Measurements from ENCODE around the gene SCN11A. TPM values are rescaled to one million over a fixed set of nuclear protein-coding genes. Genes with fewer than 3 reads are reported as not detected.

SCN11A gene
- total and polyA plus RNA-seq, 2 of the 13 experiments (the other 11 are each of a cell fraction or from before 2014, with no cell fraction given): 0.02 to 0.11 TPM

DNA sequence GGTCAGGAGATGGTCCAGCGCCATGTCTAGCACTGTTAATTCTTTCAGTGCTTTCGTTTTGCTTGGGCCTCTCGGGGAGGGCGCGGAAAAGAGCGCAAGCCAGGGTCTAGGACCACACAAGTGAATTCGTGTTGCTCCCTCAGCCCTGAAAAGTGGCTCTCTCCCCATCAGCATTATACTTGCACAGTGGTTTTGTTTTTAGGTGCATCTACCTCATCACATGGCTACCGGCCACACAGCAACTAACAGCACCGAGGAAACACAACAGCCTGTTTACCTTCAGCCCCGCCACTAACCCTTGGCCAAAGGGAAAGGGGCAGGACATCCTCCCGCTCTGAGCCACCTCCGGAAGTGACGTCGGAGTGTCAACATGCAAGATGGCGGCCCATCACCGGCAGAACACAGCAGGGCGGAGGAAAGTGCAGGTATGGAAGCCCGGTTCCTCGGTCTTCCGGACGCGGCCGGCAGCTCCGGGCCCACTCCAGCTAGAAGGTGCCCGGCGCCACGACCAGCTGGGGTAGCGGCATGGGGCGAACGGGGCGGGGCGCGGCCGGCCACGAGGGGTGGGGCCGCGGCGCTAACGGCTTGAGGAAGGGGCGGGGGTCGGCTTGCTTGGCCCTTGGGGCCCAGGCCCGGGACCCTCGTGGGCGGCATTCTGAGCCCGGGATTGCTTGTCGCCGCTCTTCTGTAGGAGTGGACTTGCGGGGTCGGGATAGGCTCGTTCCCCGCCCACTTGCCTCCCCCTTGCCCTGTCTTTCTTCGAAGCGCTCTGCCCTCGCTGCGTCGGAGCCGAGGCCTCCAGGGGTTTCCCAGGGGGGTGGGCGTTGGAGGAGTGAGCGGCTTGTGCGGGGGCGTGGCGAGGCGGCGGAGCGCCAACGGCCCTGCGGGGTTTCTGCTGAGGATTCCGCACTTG is at the start of gene SCN11A, which contains the start of gene WDR48 (continued):
- TF ChIP-seq, protein P1, sequence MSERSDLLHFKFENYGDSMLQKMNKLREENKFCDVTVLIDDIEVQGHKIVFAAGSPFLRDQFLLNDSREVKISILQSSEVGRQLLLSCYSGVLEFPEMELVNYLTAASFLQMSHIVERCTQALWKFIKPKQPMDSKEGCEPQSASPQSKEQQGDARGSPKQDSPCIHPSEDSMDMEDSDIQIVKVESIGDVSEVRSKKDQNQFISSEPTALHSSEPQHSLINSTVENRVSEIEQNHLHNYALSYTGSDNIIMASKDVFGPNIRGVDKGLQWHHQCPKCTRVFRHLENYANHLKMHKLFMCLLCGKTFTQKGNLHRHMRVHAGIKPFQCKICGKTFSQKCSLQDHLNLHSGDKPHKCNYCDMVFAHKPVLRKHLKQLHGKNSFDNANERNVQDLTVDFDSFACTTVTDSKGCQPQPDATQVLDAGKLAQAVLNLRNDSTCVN (CRISPR knock-in tag; IDR thresholded peaks at IDR 0.05; ENCODE audit: borderline replicate concordance): no peak; the same call in 1 of the 2 replicates
- TF ChIP-seq MBNL3 (CRISPR knock-in tag; conservative IDR thresholded peaks at IDR 0.05): no peak
- peak; percentile 91 for TF ChIP-seq ZC3H13 (CRISPR knock-in tag; IDR thresholded peaks at IDR 0.05)
- TF ChIP-seq RARA (CRISPR knock-in tag; IDR thresholded peaks at IDR 0.05): peak; percentile 64
- TF ChIP-seq RNF2 (conservative IDR thresholded peaks at IDR 0.05; ENCODE audit: low read depth): 0 out of 2 replicates have a peak, but pooled peaks have one; percentile 49
- TF ChIP-seq, protein P2, sequence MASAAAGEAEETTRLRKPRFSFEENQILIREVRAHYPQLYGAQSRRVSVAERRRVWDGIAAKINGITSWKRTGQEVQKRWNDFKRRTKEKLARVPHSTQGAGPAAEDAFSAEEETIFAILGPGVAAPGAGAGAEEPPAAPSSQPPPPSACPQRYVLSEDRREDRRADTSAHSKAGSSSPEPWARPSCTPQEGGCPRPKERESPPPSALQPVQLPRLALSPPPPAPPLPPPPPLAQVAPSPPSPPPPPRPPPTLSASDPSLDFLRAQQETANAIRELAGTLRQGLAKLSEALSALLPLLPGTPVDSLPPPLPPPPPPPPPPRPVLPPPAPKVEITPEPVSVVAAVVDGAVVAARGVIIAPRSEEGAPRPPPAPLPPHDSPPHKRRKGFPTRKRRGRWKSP (CRISPR knock-in tag; IDR thresholded peaks at IDR 0.05): peak; percentile 80
- TF ChIP-seq ZFP36L1 (CRISPR knock-in tag; IDR thresholded peaks at IDR 0.05): peak; percentile 80; the same call in 1 of the 2 replicates
- TF ChIP-seq ZFY (CRISPR knock-in tag; IDR thresholded peaks at IDR 0.05): peak; percentile 94
- no peak for TF ChIP-seq ZNF34 (CRISPR knock-in tag; IDR thresholded peaks at IDR 0.05; ENCODE audit: borderline replicate concordance)
- TF ChIP-seq GABPB1 (CRISPR knock-in tag; IDR thresholded peaks at IDR 0.05): peak; percentile 99
- TF ChIP-seq TEAD3 (CRISPR knock-in tag; optimal IDR thresholded peaks at IDR 0.05; ENCODE audit: borderline replicate concordance): peak; percentile 34
- peak; percentile 81 for TF ChIP-seq ZFP90 (CRISPR knock-in tag; IDR thresholded peaks at IDR 0.05; ENCODE audit: borderline replicate concordance)
- no peak for TF ChIP-seq ZNF850 (CRISPR knock-in tag; conservative IDR thresholded peaks at IDR 0.05)
- TF ChIP-seq PLRG1 (conservative IDR thresholded peaks at IDR 0.05): no peak
- peak; percentile 90 for TF ChIP-seq HIVEP1 (CRISPR knock-in tag; IDR thresholded peaks at IDR 0.05)
- peak; percentile 84; the same call in 1 of the 2 replicates for TF ChIP-seq ZNF225 (CRISPR knock-in tag; IDR thresholded peaks at IDR 0.05)
- peak; percentile 53 for TF ChIP-seq CBX1 (IDR thresholded peaks at IDR 0.05; ENCODE audit: low read depth)
- peak; percentile 83 for TF ChIP-seq ZMYM4 (CRISPR knock-in tag; IDR thresholded peaks at IDR 0.05)
- no peak for TF ChIP-seq HHEX (CRISPR knock-in tag; IDR thresholded peaks at IDR 0.05)
- peak; percentile 93; the same call in 1 of the 2 replicates for TF ChIP-seq REL (CRISPR knock-in tag; conservative IDR thresholded peaks at IDR 0.05)
- TF ChIP-seq ZNF562 (CRISPR knock-in tag; IDR thresholded peaks at IDR 0.05; ENCODE audit: borderline replicate concordance): no peak
- TF ChIP-seq NFE2L1 (CRISPR knock-in tag; IDR thresholded peaks at IDR 0.05; ENCODE audit: borderline replicate concordance): no peak
- TF ChIP-seq SIX1 (CRISPR knock-in tag; IDR thresholded peaks at IDR 0.05; ENCODE audit: borderline replicate concordance): no peak
- no peak for TF ChIP-seq ZEB1 (IDR thresholded peaks at IDR 0.05; ENCODE audit: insufficient replicate concordance, low read depth)
- no peak for TF ChIP-seq MED8 (CRISPR knock-in tag; IDR thresholded peaks at IDR 0.05; ENCODE audit: insufficient replicate concordance)
- TF ChIP-seq, protein P3, sequence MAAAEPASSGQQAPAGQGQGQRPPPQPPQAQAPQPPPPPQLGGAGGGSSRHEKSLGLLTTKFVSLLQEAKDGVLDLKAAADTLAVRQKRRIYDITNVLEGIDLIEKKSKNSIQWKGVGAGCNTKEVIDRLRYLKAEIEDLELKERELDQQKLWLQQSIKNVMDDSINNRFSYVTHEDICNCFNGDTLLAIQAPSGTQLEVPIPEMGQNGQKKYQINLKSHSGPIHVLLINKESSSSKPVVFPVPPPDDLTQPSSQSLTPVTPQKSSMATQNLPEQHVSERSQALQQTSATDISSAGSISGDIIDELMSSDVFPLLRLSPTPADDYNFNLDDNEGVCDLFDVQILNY (CRISPR knock-in tag; conservative IDR thresholded peaks at IDR 0.05): 0 out of 2 replicates have a peak, but pooled peaks have one; percentile 36
